ENCODE measurements around the gene SPACA5.

DNA sequence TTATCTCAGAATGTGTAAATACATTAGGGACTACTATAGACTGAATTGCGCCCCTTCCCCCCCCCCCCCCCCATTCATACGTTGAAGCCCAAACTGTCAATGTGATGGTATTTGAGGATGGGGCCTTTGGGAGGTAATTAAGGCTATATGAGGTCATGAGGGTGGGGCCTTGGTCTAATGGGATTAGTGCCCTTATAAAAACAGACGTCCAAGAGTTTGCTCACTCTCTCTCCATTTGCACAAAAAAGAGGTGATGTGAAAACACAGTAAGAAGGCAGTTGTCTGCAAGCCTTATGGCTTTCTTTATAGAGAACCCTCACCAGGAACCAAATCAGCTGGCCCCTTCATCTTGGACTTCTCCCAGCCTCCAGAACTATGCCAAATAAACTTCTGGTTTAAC, 15.3 kb downstream of the SPACA5 start:
- TF ChIP-seq EZH2phosphoT487 (IDR thresholded peaks at IDR 0.05; ENCODE audit: low read depth): no peak
- TF ChIP-seq CTCF (IDR thresholded peaks at IDR 0.05; ENCODE audit: low read depth, low read length): no peak

Measured in OCI-LY3 (cell line).